Breast epithelium (tissue), 3 donors: ENCODE results near the gene CCNG2.

Experiments used
- POLR2A ChIP-seq: fragments of 450-650 bp; IDR thresholded peaks from one replicate; pipeline ENCODE4 v1.6.1; 2016; ENCODE audit warnings: antibody characterized with exemption, mild to moderate bottlenecking, moderate library complexity
- POLR2AphosphoS5 ChIP-seq, 3 donors: sonication (generic); formaldehyde crosslinking; IDR thresholded peaks; one replicate each; pipeline ENCODE4 v1.6.1; 2017; ENCODE audit warnings: antibody characterized with exemption in 3 of 3
- TF ChIP-seq, protein P1 (sequence below), 3 donors: fragments of 450-650 bp; IDR thresholded peaks; one replicate each; pipeline ENCODE4 v1.5.1; 2016 to 2017; ENCODE audit warnings: antibody characterized with exemption in 3 of 3, mild to moderate bottlenecking in 3 of 3, moderate library complexity in 3 of 3

DNA sequence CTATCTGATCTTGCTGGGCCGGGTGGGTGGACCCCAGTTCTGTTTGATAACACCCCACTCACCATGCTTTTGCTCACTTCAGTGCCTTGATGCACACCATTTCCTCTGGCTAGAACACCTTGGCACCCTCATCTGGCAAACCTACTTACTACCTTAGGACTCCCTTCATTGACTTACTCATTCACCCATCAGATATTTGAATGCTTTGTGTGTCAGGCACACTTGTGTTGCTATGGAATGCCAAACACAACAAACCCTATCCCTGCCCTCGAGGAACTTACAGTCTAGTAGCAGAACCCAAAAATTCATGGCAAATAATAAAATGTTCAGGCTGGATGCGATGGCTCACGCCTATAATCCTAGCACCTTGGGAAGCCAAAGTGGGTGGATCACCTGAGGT is 13.9 kb downstream of the CCNG2 start:
- TF ChIP-seq, protein P1, sequence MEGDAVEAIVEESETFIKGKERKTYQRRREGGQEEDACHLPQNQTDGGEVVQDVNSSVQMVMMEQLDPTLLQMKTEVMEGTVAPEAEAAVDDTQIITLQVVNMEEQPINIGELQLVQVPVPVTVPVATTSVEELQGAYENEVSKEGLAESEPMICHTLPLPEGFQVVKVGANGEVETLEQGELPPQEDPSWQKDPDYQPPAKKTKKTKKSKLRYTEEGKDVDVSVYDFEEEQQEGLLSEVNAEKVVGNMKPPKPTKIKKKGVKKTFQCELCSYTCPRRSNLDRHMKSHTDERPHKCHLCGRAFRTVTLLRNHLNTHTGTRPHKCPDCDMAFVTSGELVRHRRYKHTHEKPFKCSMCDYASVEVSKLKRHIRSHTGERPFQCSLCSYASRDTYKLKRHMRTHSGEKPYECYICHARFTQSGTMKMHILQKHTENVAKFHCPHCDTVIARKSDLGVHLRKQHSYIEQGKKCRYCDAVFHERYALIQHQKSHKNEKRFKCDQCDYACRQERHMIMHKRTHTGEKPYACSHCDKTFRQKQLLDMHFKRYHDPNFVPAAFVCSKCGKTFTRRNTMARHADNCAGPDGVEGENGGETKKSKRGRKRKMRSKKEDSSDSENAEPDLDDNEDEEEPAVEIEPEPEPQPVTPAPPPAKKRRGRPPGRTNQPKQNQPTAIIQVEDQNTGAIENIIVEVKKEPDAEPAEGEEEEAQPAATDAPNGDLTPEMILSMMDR (IDR thresholded peaks at IDR 0.05): no peak
- TF ChIP-seq POLR2A (no peak), POLR2AphosphoS5 (IDR thresholded peaks at IDR 0.05) (no peak)
